Smooth muscle cell (in vitro differentiated cells): Measurements from ENCODE around the gene EEF2KMT. TPM values are rescaled to one million over a fixed set of nuclear protein-coding genes. Genes with fewer than 3 reads are reported as not detected.
"Not testable (repeated sequence)": the region's sequence is repeated elsewhere in the genome, so short reads cannot be mapped to it uniquely, and the experiment has no call there.

ENCODE experiments used
- DNase-seq: peaks from one replicate; lab custom pipeline; 2025; ENCODE audit not compliant: unreplicated experiment; lab: John Stamatoyannopoulos, UW
- H2AFZ ChIP-seq: fragments of 200-600 bp; sonication (generic); 2 replicates; pipeline ENCODE4 v1.6.0; 2016; ENCODE audit warnings: antibody characterized with exemption, low read depth, mild to moderate bottlenecking
- H3F3A ChIP-seq: fragments of 200-600 bp; sonication (generic); 2 replicates; pipeline ENCODE4 v1.6.0; 2017; ENCODE audit warnings: antibody characterized with exemption, low read depth
- H3K27ac ChIP-seq: fragments of 200-600 bp; sonication (generic); 2 replicates; pipeline ENCODE4 v1.5.1; 2016; ENCODE audit warnings: low read depth, mild to moderate bottlenecking
- H3K27me3 ChIP-seq: fragments of 200-600 bp; sonication (generic); 2 replicates; pipeline ENCODE4 v1.6.1; 2016; ENCODE audit warnings: low read depth, mild to moderate bottlenecking
- H3K36me3 ChIP-seq: fragments of 200-600 bp; sonication (generic); 2 replicates; pipeline ENCODE4 v1.5.1; 2016; ENCODE audit warnings: low read depth
- H3K4me1 ChIP-seq: fragments of 200-600 bp; sonication (generic); 2 replicates; pipeline ENCODE4 v1.5.1; 2016; ENCODE audit warnings: low read depth
- H3K4me2 ChIP-seq: fragments of 200-600 bp; sonication (generic); 2 replicates; pipeline ENCODE4 v1.6.0; 2016; ENCODE audit warnings: mild to moderate bottlenecking
- H3K4me3 ChIP-seq: fragments of 200-600 bp; sonication (generic); 2 replicates; pipeline ENCODE4 v1.5.1; 2016; ENCODE audit warnings: mild to moderate bottlenecking
- H3K79me2 ChIP-seq: fragments of 200-600 bp; sonication (generic); 2 replicates; pipeline ENCODE4 v1.6.0; 2016; ENCODE audit warnings: low read depth, mild to moderate bottlenecking
- H3K9ac ChIP-seq: fragments of 200-600 bp; sonication (generic); 2 replicates; pipeline ENCODE4 v1.6.0; 2016; ENCODE audit warnings: low read depth
- H3K9me3 ChIP-seq: fragments of 200-600 bp; sonication (generic); replicated peaks from 2 replicates; pipeline ENCODE4 v1.5.1; 2016; ENCODE audit warnings: low read depth
- H4K20me1 ChIP-seq: fragments of 200-600 bp; sonication (generic); 2 replicates; pipeline ENCODE4 v1.6.0; 2016; ENCODE audit warnings: low read depth
- WGBS: methylation state at CpG from one replicate; pipeline ENCODE4 v1.1.7; 2016; ENCODE audit warnings: low lambda C conversion rate; 5-methylcytosine and 5-hydroxymethylcytosine counted together
- polyA plus RNA-seq: library from polyadenylated mRNA; unstranded; fragments of >200 nt; fragmentation: Nextera tagmentation; extraction: Ambion mirVana; gene quantifications from 2 replicates; pipeline ENCODE4 v1.2.1, GENCODE V29; 2016
- total RNA-seq: library from RNA; depleted of rRNA; stranded (reverse); fragments of >200 nt; gene quantifications from 2 replicates; pipeline ENCODE4 v1.2.3, GENCODE V29; 2014
- TF ChIP-seq, protein P1 (sequence below): fragments of 200-600 bp; sonication (generic); IDR thresholded peaks from 2 replicates; pipeline ENCODE4 v1.5.1; 2017; ENCODE audit warnings: borderline replicate concordance, mild to moderate bottlenecking, antibody characterized with exemption; ENCODE audit not compliant: insufficient read depth, poor library complexity, severe bottlenecking

Gene EEF2KMT
- total and polyA plus RNA-seq, 2 experiments from 2014 or later: 6.2 to 9.9 TPM

DNA sequence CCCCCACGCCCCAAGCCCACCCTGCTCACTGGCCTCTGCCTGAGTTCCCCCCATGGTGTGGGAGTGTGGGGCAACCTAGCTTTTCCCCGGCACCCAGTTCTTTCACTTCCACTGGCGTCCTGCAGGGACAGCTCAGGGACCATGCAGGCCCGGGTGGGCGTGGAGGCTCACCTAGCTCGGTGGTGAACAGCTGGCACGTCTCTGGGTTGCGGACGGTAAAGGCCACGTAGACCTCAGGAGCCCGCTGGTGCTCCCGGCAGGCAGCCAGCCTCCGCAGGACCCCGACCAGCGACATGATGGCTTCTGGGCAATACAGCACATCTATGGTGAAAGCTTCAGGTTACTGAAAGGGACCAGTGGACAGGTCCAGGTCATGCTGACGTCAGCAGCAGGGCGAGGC lies 8.7 kb downstream of the EEF2KMT start:
- 96% methylated on average over 17 of the region's 17 CpGs for WGBS
- DNase-seq, H3K27me3 ChIP-seq: not testable (repeated sequence)

DNA sequence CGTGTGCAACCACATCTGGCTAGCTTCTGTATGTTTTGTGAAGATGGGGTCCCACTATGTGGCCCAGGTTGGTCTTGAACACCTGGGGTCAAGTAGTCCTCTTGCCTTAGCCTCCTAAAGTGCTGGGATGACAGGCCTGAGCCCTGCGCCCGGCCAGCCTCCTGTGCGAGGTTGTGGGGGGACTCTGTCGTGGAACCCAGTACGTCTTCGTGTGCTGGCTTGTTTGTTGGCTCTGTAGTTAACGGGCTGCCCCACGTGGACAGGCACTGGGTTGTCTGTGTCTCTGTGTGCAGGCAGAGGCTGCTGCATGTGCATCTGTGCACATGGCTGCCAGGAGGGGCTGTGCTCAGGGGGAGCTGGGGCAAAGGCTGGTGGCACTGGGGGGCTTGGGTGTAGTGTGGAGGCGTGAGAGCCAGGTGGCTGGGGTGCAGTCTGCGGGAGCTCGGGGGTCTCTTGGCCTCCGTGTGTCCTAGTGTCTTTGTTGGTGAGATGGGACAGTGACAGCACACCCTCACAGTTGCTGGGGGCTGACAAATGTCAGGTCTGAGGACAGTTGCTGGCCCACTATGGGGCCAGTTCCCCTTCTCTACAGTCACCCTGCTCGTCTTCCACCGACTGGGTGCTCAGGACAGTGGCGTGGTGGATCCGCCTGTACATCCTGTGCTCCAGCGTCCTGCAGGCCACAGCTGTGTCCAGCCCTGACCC lies 9.4 kb downstream of the EEF2KMT start:
- not testable (repeated sequence) for DNase-seq, H3K27ac ChIP-seq, H3F3A ChIP-seq, H2AFZ ChIP-seq, H3K9ac ChIP-seq, H3K79me2 ChIP-seq, H3K36me3 ChIP-seq, H3K4me2 ChIP-seq, H3K9me3 ChIP-seq, H3K4me3 ChIP-seq, H4K20me1 ChIP-seq, H3K27me3 ChIP-seq, H3K4me1 ChIP-seq
- WGBS: 98% methylated on average over 18 of the region's 18 CpGs

More for the DNA sequence above, 8.7 kb downstream of the EEF2KMT start:
- H3K79me2 ChIP-seq, H4K20me1 ChIP-seq, H3K27ac ChIP-seq, H2AFZ ChIP-seq, H3K4me3 ChIP-seq, H3K9me3 ChIP-seq, H3K9ac ChIP-seq, H3F3A ChIP-seq, H3K4me1 ChIP-seq, H3K36me3 ChIP-seq, H3K4me2 ChIP-seq: not testable (repeated sequence)

DNA sequence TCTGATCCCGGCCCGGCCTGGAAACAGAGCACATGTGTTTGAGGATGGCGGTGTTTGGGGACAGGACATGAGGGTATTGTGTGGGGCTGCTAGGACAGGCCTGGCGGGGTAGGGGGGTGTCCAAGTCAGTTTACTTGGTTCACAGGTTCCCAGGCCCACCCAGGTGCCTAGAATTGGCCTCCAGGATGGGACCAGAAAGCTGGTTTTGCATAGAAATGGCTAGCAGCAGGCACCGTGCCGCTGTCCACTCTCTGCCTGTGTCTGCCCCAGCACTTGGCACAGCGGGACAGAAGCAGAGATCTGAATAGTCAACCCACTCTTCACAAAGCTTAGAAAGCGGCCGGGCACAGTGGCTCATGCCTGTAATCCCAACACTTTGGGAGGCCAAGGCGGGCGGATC lies 11.9 kb downstream of the EEF2KMT start:
- not testable (repeated sequence) for H4K20me1 ChIP-seq, H3K4me2 ChIP-seq, H3K27ac ChIP-seq, DNase-seq, H3K27me3 ChIP-seq, H3F3A ChIP-seq, H3K36me3 ChIP-seq, H3K9ac ChIP-seq, H3K79me2 ChIP-seq, H3K9me3 ChIP-seq, H3K4me1 ChIP-seq, H3K4me3 ChIP-seq, H2AFZ ChIP-seq
- 87% methylated on average over 11 of the region's 11 CpGs for WGBS

DNA sequence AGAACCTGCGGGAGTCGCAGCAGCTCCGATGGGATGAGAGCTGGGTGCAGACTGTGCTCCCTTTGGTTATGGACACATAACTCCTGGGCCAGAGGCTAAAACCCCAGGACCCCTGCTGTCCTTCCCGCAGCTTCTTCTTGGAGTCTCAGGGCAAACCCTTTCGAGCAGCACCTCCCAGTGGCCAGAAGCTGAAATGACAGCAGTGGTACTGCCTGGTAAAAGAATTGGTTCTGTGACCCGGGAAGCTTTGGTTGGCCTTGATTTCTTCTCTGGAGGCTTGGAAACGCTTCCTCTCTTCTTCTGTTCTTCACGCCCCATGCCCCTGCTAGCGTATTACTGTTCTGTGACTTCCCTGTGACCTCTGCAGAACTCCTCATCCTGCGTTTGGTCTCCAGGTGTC lies 12.8 kb downstream of the EEF2KMT start:
- H3F3A ChIP-seq, H4K20me1 ChIP-seq, H3K9ac ChIP-seq, H3K36me3 ChIP-seq, H3K27ac ChIP-seq, H2AFZ ChIP-seq, H3K9me3 ChIP-seq, H3K4me1 ChIP-seq, H3K4me3 ChIP-seq, DNase-seq, H3K4me2 ChIP-seq, H3K27me3 ChIP-seq, H3K79me2 ChIP-seq: not testable (repeated sequence)
- TF ChIP-seq, protein P1, sequence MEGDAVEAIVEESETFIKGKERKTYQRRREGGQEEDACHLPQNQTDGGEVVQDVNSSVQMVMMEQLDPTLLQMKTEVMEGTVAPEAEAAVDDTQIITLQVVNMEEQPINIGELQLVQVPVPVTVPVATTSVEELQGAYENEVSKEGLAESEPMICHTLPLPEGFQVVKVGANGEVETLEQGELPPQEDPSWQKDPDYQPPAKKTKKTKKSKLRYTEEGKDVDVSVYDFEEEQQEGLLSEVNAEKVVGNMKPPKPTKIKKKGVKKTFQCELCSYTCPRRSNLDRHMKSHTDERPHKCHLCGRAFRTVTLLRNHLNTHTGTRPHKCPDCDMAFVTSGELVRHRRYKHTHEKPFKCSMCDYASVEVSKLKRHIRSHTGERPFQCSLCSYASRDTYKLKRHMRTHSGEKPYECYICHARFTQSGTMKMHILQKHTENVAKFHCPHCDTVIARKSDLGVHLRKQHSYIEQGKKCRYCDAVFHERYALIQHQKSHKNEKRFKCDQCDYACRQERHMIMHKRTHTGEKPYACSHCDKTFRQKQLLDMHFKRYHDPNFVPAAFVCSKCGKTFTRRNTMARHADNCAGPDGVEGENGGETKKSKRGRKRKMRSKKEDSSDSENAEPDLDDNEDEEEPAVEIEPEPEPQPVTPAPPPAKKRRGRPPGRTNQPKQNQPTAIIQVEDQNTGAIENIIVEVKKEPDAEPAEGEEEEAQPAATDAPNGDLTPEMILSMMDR: peak; percentile 61
- WGBS: 63% methylated on average over 10 of the region's 10 CpGs

DNA sequence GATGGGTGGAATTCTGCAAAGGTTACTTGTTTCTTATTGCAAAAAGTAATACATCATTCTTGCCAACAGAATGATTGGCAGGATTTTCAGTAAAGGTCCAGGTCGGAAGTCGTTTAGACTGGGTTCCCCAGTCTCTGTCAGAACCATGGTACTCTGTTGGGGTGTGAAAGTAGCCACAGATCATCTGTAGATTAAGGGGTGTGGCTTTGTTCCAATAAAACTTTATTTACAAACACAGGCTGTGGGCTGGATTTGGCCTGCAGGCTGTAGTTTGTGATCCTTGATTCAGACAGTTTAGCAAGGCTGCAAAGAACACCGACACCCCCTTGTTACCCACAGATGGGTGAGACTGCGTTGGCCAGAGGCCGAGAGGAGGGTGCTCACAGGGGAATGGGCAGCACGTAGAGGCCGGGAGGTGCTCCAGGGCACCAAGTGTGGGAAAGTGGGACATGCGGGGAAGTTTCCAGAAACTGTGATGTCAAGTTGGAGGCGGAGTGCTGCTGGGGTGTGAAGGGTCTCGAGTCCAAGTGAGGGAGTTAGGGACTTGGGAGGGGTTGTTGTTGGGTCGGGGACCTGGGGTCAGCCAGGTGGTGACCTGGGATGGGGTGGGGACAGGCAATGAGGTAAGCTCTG lies 13.4 kb downstream of the EEF2KMT start:
- not testable (repeated sequence) for H3K4me3 ChIP-seq, H2AFZ ChIP-seq, H3K4me1 ChIP-seq, H3K27me3 ChIP-seq, H3K36me3 ChIP-seq, H3K79me2 ChIP-seq, H3K9me3 ChIP-seq, H3K4me2 ChIP-seq, H3F3A ChIP-seq, H3K9ac ChIP-seq, H4K20me1 ChIP-seq, DNase-seq, H3K27ac ChIP-seq
- 77% methylated on average over 10 of the region's 11 CpGs for whole genome bisulfite sequencing

DNA sequence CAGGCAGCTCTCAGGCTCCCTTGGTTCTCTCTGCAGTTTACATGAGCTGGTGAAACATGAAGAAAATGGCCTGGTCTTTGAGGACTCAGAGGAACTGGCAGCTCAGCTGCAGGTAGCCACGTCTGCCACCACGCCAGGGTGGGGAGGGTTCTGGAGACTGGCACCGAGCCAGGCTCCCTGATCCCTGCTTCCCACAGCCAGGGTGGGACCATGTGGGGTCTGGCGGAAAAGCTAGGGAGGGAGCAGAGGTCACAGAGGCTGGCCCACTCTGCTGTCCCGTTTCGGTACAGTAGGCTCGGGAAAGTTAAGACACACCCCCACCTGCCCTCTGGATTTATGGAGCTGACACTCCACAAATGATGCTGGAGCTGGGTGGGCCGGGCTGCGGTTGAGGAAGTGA lies 13.9 kb downstream of the EEF2KMT start:
- WGBS: 96% methylated on average over 9 of the region's 9 CpGs

DNA sequence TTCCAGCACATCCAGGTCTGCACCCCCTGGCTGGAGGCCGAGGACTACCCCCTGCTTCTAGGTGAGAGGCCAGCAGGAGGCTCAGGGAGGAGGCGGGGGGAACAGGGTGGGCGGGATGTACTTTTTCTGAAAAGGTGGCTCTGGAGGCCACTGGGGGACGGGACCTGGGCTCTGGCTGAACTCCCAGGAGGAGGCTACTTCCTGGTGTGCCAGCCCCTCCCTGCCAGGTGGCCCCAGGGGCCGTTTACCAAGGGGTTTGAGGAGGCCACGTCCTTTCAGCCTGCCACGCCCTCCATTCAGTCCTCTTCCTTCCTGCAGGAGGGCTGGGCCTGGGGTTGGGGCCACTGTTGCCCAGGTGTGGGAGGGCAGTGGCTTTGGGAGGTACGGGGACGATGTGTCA lies 16.6 kb downstream of the EEF2KMT start:
- not testable (repeated sequence) for H3K4me3 ChIP-seq, H3K4me2 ChIP-seq, DNase-seq, H4K20me1 ChIP-seq, H2AFZ ChIP-seq, H3K9ac ChIP-seq, H3F3A ChIP-seq, H3K27ac ChIP-seq, H3K36me3 ChIP-seq, H3K79me2 ChIP-seq, H3K27me3 ChIP-seq, H3K4me1 ChIP-seq, H3K9me3 ChIP-seq
- 94% methylated on average over 9 of the region's 9 CpGs for WGBS

More for the DNA sequence above, 13.9 kb downstream of the EEF2KMT start:
- not testable (repeated sequence) for H3K9me3 ChIP-seq, H2AFZ ChIP-seq, H3K4me3 ChIP-seq, H3K27ac ChIP-seq, H3K79me2 ChIP-seq, H3K27me3 ChIP-seq, H3K36me3 ChIP-seq, H3F3A ChIP-seq, H3K4me2 ChIP-seq, H3K9ac ChIP-seq, H3K4me1 ChIP-seq, DNase-seq, H4K20me1 ChIP-seq

DNA sequence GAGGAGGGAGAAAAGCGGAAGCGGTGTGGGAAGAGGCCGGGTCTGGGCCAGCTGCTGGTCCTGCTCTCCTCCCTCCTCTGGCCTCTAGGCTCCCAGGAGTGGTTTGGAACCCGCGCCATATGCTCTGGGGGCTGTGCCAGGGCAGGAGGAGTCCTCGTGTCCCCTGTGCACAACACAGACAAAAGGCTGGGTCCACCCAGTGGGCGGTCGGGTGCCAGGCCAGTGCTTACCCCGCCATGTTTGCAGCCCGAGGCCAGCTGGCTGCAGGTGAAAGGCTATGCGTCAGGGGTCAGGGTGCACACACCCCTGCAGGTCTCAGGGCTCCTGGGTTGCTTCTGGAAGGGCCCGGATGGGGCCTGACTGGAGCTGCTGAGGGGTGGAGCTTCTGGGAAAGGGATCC lies 17.1 kb downstream of the EEF2KMT start:
- not testable (repeated sequence) for H3K4me1 ChIP-seq, H3K9me3 ChIP-seq, H2AFZ ChIP-seq, H3K79me2 ChIP-seq, H3F3A ChIP-seq, H3K4me3 ChIP-seq, H3K36me3 ChIP-seq, H3K27ac ChIP-seq, H4K20me1 ChIP-seq, H3K27me3 ChIP-seq, H3K4me2 ChIP-seq, DNase-seq, H3K9ac ChIP-seq
- WGBS: 94% methylated on average over 12 of the region's 12 CpGs
